ENCODE results near the gene TNFAIP8L3.

Gene TNFAIP8L3

GRCh38 chr15:51114437-51115119, 19.9 kb upstream of the TNFAIP8L3 start:
- no peak for DNase-seq

- no peak for DNase-seq
Measured at GRCh38 chr15:51112078-51112477, 17.4 kb upstream of the TNFAIP8L3 start.

DNA sequence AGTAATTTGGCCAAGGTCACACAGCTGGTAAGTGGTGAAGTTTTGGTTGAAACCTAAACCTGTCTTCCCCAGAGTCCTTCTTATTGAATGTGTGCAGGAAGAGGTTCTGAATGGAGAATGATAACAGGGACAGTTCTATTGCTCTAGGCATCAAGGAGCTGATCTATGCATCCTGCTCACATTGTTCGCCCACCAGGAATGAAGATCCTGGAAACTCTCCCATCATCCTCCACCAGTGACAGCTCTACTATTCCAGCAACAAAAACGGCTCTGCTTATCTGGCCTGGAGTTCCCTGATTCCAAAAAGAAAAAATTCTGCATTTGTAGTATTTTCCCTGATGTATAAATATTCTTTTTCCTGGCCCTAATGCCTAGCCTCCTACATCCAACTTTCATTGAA, 16.4 kb upstream of the TNFAIP8L3 start:
- DNase-seq: no peak

DNA sequence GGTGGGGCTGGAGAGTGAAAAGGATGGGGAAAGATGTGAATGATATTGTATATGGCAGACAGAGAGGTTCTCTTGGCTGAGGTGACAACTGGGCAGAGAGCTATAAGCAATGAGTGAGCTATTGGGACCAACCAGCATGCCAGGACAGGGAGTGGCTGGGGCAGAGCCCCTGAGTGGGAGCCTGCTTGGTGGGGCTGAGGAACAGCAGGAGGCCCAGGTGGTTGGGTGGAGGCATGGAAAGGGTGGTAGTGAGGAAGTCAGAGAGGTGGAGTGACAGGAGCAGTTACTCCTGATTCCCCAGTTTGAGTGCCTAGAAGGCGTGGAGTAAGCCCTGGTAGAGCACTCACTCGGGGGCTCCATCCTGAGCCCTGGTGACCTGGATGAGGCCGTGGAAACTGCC, 15.5 kb upstream of the TNFAIP8L3 start:
- no peak for DNase-seq

DNA sequence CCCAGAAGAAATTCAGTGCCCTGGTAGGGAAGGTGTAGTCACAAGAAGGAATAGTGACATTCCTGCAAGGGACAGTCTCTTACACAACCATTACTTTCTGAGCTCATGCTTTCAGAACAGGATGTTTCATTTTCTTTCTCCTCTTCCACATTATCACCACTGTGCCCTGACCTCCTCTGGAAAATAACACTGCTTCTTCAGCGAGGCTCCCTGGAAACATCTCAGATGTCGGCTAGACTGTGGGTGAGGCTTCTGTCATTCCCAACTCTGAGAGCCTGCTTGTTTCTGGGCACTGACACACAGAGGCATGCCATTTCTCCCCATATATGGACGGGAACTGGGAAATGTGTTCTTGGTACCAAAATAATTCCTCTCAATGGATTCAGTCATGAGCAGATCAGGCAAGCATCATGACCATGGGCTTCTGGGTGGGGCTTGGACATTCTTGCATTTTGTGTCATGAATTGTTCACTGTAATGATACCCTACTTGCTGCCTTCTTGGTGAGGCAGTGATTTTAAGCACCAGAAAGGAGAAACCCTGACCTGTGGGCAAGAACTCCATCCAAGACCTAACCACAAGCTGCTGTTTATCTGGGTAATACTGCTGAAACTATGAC, 14.3 kb upstream of the TNFAIP8L3 start:
- no peak for DNase-seq

GRCh38 chr15:51107612-51108011, 12.9 kb upstream of the TNFAIP8L3 start:
- DNase-seq: no peak

DNA sequence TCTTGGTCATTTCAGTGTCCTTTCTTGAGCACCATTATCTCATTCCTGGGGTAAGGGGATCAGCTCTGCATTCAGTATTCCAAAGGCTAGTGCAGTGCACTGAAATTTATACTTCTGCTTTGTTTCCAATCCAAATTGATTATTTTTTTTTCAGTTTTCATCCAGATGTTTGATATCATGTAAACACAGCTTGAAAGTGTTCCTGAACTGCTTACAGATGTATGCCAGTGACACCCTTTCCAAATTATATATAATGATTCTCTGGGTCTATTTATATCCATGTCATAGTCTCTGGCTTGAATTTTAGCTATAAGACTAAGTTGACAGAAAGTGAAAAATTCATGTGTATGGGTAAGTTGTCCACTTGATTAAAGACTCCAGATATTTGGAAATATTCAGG, 11.8 kb upstream of the TNFAIP8L3 start:
- DNase-seq: no peak

GRCh38 chr15:51105430-51106016, 10.8 kb upstream of the TNFAIP8L3 start:
- DNase-seq: no peak

DNA sequence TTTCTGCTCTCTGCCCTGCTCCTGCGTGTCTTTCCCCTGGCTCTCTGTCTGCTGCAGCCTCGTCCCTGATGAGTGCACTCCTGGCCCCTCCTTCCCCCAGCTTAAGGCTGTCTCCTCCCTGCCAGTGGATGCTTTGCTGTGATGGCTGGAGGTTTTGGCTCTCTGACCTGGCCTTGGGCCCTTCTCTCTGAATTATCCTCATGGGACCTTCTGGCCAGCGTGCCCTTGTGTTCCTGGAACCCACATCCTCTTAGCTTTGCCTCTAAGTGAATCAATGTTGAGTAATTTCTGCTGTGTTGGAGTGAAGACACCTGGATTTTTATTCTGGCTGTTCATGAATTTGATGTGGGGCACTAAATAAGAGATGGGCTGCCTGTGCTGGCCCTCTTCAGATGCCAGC, 9.8 kb upstream of the TNFAIP8L3 start:
- no peak for DNase-seq

DNA sequence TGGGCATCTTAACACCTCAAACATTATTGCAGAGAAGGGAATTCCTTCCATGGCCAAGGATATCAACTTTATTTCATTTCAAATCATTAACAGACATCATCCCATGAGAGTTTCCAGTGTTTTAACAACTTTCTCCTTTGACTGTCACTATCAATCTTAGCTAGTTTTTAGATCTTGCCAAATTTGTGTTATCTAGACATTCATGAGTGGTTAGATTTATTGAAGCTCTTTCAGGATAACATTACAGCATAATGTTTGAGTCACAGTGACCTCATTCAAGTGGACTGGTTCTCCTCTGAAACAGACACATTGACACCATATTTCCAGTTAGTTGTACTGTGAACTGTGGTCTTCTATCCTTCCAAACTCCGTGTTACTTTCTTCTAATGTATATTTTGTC, 8.6 kb upstream of the TNFAIP8L3 start:
- DNase-seq: no peak

DNA sequence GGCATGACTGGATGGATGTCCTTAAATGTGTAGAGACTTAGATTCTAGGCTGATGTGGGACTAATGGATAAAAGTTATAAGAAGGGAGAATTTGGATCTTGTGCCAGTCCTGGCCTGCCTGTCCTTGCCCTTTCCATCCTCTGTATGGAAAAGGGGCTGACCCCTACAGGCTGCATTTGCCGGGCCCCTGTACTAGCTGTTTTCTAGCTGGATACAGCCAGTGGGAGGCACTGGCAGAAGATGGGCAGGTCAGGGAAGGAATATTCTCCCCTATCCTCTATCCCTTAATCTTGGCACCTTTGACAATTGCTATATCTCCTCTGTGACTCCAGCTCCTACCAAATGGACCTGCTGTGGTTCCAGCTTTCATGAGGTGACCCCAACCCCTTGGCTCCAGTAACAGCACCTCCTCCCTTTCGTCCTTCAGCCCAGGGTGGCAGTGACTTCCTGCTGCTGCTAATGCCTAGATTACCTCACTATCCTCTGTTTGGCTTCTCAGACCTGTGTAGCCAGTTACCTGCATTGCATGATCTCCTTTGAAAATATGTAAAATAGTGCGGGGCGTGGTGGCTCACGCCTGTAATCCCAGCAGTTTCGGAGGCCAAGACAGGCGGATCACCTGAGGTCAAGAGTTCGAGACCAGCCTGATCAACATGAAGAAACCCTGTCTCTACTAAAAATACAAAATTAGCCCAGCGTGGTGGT, 6.2 kb upstream of the TNFAIP8L3 start:
- no peak for DNase-seq

DNA sequence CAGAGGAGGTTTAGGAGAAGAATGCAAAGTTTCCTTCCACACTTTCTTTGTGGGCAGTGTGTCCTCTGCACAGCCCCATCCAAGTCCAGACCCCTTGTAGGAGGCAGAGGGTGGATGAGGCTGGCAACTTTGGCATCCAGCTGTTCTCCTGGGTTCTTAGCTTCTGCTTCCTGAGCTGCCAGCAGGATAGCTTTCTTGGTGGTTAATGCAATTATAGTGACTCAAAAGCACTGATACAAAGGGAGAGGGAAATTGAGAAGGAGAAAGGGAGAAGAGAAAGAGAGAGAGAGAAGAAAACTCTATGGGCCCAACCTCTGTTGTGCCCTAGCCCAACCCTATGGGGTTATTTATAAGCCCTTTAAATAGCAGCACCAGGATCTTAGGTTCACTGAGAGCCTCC, 4.5 kb upstream of the TNFAIP8L3 start:
- DNase-seq: no peak

DNA sequence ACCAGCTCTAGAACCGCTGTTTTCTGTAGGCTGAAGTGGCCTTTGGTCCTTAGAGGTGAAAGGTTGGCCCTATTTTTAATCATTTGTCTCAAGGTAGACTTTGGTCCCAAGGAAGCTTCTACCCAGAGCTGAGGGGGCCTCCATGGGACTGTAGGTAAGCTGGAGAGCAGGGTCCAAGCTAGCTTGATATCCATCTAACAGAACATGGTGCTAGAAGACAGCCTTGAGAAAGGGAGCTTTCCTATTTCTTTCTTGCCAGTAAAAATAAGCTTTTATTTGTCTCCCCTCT, 3.6 kb upstream of the TNFAIP8L3 start:
- no peak for DNase-seq

DNA sequence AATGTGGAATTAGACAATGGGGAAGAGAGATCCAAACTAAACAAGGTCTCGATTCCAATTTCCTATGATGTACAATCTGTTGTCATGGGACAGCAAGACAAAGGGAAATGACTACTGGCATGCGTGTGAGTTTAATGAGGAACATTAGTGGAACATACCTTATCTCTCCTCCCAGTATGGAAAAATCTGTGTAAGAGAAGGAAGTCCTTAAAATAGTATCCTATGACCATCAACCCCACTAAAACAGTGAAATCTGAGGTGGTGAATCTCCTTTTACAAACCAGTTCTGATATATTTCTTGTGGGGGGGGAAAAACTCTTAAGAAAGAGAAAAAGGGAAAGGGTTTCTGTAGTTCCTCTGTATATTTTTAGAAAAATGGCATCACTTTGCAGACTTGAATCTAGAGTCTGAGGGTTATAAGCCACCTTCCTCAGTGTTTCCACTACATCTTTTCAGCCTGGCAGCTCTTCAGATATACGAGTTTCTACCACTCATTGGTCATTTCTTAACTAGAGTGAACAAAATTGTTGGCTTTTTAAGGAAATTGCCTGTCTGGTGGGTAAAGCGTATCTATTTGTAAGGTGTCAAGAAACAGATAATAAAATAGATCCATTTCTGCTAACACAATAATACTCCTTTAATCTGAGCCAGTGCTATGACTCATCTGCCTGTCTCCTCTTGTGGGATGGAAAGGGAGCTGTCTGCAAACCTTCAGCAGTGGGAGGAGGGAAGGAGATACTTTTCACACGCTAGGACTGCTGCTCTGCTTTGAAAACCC, 3.0 kb upstream of the TNFAIP8L3 start:
- no peak for DNase-seq

DNA sequence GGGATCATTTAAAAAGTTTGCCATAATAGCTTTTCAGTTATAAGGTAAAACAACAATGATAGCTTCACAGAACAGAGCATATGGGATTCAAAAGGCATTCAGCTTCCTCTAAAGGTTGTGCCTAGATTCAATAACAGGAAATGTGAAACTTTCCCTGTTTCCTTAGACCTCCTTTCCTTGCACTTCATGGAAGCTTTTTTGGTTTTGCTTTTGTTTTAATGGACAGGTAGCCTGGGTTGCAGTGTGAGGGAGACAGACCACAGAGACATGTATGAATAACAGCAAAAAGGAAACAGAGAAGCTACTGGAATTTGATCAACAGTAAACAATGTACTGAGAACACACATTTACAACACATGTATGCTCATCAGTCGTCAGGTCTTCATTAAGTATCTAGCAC, 2.3 kb upstream of the TNFAIP8L3 start:
- no peak for DNase-seq

DNA sequence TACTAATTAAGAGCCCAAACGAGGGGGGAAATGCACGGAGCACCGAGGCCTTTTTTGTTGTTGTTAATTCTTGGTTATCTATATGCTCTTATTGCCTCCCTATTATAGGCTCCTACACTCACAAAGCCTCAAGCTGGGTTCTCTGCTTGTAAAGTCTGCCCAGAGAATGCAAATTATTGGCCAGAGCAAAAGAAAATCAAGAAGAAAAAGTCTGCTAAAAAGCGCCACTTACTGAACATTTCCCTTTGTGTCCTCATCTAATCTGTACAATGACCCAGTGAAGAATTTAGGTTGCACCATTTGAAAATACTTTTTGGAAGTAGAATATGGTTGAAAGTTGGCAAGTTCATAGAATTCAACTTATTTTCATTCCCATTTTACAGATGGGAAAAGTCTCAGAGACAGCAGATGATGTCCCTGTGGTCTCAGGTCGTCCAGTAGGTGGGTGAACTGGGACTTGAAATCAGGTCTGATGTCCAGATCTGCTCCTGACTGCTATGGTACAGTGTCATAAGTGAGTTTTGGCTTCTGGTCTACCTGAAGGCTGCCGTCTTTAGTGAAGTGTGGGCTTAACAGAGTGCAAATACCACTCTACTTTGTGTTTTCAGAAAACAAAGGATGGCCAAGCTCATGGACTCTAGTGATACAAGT, 1.1 kb upstream of the TNFAIP8L3 start:
- DNase-seq: no peak

DNA sequence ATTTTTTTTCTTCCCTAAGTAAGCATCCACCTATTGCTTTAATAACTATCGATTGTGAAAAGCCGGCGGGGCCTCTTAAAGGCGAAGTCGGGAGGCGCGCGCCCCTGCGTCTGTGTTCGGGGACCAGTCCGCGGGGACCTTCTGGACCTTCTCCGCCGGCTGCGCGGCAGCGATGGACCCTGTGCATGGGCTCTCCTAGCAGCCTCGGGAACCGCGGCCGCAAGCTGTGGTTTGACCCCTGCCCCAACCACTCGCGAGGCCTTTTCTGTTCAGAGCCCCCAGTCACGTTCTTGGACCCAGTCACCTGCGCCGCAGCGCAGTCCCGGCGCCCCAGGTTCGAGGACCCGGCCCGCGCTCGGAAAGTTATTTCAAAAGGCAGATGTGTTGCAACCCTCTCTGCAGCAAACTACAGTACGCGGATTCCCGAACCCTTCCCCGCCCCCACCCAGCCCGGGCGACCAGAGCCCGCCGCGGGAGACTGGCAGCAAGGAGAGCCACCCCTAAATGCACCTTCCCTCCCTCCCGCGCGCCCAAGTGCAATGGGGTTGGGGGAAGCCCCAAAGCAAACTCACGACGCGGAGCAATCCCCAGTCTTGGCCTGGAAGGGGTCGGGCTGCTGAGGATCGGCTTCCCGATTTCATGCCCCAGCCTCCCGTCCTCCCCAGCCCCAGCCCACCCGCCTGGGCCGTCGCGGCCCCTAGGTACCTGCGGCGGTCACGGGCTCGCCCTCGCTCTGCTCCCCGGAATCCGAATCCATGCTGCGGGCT, 684 bp downstream of the TNFAIP8L3 start:
- DNase-seq: no peak

DNA sequence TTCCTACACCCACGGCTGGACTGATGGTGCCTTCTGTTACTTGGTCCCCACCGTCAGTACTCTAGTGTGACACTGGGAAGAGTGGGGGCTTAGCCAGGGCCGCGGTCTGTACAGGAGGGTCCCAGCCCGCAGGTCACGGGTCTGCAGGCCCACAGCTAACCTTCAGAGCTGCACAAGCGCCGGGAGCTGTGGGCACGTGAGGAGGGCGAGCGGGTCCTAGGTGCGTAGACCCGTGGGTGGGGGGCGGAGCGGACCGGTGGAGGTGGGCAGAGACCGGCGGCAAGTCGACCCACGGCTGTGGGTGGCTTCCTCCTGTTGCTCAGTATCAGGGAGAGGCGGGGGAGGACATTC, 1.2 kb downstream of the TNFAIP8L3 start:
- no peak for DNase-seq

- DNase-seq: no peak
Measured at GRCh38 chr15:51092480-51093040, 2.1 kb downstream of the TNFAIP8L3 start.

DNA sequence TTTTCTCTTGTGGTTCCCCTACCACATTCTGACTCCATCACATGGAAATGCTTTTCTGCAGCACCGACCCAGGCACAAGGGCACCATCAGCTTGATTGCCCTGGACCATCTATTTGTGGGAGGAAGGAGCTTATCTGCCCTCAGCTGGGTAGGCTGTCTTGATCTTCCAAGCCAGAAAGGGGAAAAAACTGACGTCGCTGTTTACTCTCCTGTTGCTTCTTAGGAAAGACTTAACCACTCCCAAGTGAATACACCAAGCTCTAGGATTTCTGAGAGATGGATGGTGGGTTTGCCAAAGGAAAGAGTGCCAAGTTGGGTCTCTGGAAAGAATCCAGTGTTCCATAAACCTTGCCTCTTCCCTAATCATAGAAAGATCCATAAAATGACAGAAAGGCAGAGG, 4.0 kb downstream of the TNFAIP8L3 start:
- DNase-seq: no peak

DNA sequence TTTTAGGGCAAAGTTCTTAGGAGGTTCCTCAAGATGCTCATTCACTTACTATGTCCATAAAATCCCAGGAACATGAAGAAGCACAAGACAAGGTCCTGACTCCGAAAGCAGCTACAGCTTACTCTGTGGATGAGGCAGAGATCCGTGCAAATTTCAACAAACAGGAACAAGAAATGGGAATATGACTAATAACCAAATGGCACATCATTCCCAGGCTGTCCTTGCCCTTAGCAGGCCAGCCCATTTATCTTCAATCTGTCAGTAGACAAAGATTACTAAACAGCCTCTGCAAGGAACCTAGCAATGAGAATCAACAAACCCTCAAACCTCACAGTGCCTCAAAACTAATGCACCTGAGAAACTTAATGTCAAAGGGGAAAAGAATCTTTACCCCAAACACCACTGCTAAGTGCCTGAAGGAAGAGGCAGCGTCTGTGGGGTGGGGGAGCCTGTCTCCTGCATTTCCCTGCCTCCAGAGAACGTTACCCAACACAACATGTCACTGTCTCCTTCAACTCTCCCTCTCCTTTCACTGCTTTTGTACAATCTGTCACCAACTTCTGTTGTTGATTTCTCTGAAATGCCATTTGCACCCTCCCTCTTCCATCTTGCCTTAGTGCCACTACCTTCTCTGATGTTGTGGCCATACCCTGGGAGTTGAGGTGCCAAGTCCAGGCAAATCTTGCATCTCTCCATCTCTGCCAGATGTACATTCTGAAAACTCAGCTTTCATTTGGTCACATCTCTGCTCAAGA, 4.8 kb downstream of the TNFAIP8L3 start:
- no peak for DNase-seq

All from activated CD4-positive, alpha-beta T cell treated with anti-CD3 and anti-CD28 coated beads, Interleukin-10, Interleukin-2, amounts not matched to agents 100 ng/mL and 50 ng/mL, durations not matched to agents 16 hours and 8 hours (primary cell).